Neuron (in vitro differentiated cells): ENCODE results near the gene DNAJB11.
"Not testable (repeated sequence)": the region's sequence is repeated elsewhere in the genome, so short reads cannot be mapped to it uniquely, and the experiment has no call there.

ENCODE experiments used
- H2AFZ ChIP-seq: one replicate; pipeline ENCODE4 v1.6.1; 2013; ENCODE audit warnings: low read depth, mild to moderate bottlenecking, inconsistent platforms, low read length, moderate library complexity
- H3K27me3 ChIP-seq: one replicate; pipeline ENCODE4 v1.6.1; 2013; ENCODE audit warnings: low read length; ENCODE audit not compliant: insufficient read depth
- H3K36me3 ChIP-seq: one replicate; pipeline ENCODE4 v1.6.1; 2013; ENCODE audit warnings: low read length; ENCODE audit not compliant: insufficient read depth
- H3K4me1 ChIP-seq: one replicate; pipeline ENCODE4 v1.6.1; 2013; ENCODE audit warnings: low read length; ENCODE audit not compliant: insufficient read depth
- H3K4me3 ChIP-seq: 2 replicates; pipeline ENCODE4 v1.5.1; 2013; ENCODE audit warnings: mild to moderate bottlenecking, low read length, moderate library complexity
- H3K9me3 ChIP-seq: one replicate; pipeline ENCODE4 v1.6.1; 2013; ENCODE audit warnings: low read length

DNAJB11 gene

DNA sequence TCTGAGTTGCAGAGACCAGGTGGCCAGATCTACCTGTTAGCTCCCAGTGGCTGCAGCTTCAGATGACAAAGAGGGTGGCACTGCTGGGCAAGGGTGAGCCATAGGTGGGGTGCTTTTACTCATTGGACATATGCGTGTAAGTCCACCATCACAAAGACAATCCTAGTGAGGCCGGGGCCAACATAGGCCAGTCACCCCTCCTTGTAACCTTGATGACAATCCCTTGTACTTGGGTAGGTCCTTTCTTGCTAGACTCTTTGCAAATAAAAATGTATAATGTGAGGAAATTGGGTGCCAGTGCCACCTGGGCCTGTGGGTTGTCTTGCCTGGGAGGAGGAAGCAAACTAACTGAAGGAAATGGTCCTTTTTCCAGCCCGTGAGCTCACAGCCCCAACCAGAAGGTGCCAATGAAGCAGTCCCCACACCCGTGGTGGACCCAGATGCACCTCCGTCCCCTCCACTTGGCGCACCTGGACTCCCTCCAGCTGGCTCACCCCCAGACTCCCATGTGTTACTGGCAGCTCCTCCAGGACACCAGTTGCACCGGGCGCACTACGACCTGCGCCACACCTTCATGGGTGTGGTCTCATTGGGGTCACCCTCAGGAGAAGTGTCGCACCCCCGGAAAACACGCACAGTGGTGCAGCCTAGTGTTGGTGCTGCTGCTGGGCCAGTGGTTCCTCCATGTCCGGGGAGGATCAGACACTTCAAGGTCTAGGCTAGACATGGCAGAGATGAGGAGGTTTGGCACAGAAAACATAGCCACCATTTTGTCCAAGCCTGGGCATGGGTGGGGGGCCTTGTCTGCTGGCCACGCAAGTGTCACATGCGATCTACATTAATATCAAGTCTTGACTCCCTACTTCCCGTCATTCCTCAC, 49.9 kb downstream of the DNAJB11 start:
- Histone ChIP-seq H3K4me3 (no peak overlapping the region), H3K9me3 (no peaks in the 10 kb centered on the region), H2AFZ (no peak overlapping the region), H3K36me3 (no peaks in the 10 kb centered on the region), H3K4me1 (no peaks in the 10 kb centered on the region), H3K27me3 (peaks cover 5% of the 10 kb centered on the region)

DNA sequence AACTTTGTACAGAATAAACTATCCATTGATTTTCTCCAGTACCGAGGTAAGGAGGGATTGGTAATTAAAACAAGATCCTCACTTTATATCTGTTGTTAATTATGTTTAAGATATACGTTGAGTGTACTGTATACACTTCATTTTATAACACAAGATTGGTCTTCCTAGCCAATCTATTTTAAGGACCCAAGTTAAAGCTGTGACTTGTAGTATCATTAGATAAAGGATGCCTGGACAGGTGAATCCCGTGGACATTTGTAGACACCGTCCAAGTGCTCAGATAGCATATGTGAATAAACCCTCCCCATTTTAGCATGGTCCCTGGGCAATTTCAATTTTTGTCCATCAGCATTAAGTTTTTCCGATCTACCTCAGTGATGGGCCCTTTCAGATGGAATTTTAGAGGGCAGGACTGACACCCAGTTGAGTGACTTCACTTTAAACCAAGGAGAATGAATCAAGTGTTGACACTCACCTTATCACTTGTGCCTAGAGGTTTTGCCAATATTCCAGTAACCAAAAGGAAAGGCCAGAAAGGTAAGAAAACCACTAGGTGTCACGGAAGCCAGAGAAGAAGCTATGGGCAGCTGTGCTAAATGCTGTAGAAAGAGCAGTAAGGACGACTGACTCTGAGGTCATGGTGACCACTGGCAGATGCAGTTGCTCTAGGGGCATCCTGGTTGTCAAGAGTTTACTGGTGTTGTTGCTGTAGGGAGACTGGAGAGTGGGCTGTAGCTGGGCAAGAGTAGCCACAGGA, 51.6 kb downstream of the DNAJB11 start:
- H3K4me3 ChIP-seq: no peak overlapping the region
- no peak overlapping the region for H2AFZ ChIP-seq
- H3K4me1 ChIP-seq: no peaks in the 10 kb centered on the region
- H3K9me3 ChIP-seq: no peaks in the 10 kb centered on the region
- H3K36me3 ChIP-seq: no peaks in the 10 kb centered on the region
- peaks cover 5% of the 10 kb centered on the region for H3K27me3 ChIP-seq

DNA sequence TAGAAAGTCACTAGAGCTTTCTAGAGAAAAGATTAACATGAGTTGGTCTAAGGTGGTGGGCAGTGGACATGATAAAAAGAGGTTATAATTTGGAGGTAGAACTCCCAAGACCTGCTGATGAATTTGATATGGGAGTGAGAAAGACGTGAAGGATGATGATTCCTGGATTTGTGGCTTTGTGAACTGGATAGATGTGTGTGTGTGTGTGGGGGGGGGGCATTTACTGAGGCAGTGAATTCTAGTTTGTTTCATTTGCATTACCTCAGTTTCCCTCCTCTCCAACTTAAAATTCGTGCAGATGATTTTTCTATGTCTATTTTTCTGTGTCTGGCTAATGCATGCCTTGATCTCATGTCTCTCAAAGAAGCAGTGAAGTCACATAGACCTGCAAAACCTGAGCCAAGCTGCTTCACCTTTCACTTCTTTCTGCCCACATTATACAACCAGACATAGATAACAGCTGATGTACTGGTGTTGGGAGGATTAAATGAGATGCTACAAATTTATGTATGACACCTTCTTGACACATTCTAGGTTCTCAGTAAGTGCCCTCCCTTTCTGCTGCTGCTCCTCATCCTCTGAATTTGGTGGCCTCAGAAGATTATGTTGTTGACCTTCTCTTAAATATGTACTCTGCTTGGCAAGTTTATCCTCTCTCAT, 52.3 kb downstream of the DNAJB11 start:
- no peak overlapping the region for H3K4me3 ChIP-seq
- no peaks in the 10 kb centered on the region for H3K4me1 ChIP-seq
- no peaks in the 10 kb centered on the region for H3K9me3 ChIP-seq
- H2AFZ ChIP-seq: no peak overlapping the region
- no peaks in the 10 kb centered on the region for H3K36me3 ChIP-seq
- H3K27me3 ChIP-seq: no peaks in the 10 kb centered on the region

DNA sequence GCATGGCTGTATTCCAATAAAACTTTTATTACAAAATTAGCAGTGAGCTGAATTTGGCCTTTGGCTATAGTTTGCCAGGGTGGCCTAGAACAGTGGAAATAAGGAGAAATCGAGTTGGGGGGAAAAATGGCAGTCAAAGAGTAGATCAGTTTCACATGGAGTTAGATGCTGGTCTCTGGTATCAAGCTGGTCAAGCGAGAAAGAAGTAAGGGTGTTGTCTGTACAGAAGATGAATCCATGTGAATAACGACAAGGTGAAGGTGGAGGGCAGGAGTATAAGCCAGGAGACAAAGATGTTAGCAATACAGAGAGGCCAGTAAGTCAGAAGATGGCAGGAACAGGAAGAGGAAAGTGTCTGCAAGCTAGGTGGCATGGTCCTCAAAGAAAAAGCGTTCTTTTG, 54.1 kb downstream of the DNAJB11 start:
- H3K4me3 ChIP-seq: no peak overlapping the region
- no peaks in the 10 kb centered on the region for H3K27me3 ChIP-seq
- H3K36me3 ChIP-seq: no peaks in the 10 kb centered on the region
- no peaks in the 10 kb centered on the region for H3K4me1 ChIP-seq
- H2AFZ ChIP-seq: no peak overlapping the region
- no peaks in the 10 kb centered on the region for H3K9me3 ChIP-seq

GRCh38 chr3:186625600-186626042, 55.1 kb downstream of the DNAJB11 start:
- Histone ChIP-seq H3K27me3 (no peaks in the 10 kb centered on the region), H2AFZ (no peak overlapping the region), H3K36me3 (no peaks in the 10 kb centered on the region), H3K9me3 (no peaks in the 10 kb centered on the region), H3K4me1 (no peaks in the 10 kb centered on the region), H3K4me3 (no peak overlapping the region)

GRCh38 chr3:186626254-186626847, 55.8 kb downstream of the DNAJB11 start:
- H3K9me3 ChIP-seq: no peaks in the 10 kb centered on the region
- no peaks in the 10 kb centered on the region for H3K4me1 ChIP-seq

GRCh38 chr3:186627852-186628414, 57.4 kb downstream of the DNAJB11 start:
- Histone ChIP-seq H3K36me3 (no peaks in the 10 kb centered on the region), H3K4me1 (no peaks in the 10 kb centered on the region), H3K9me3 (no peaks in the 10 kb centered on the region), H3K4me3 (no peak overlapping the region), H2AFZ (no peak overlapping the region), H3K27me3 (no peaks in the 10 kb centered on the region)

More at GRCh38 chr3:186626254-186626847, 55.8 kb downstream of the DNAJB11 start:
- Histone ChIP-seq H3K4me3 (no peak overlapping the region), H2AFZ (no peak overlapping the region), H3K27me3 (no peaks in the 10 kb centered on the region), H3K36me3 (no peaks in the 10 kb centered on the region)

GRCh38 chr3:186628756-186629155, 58.2 kb downstream of the DNAJB11 start:
- H3K4me3 ChIP-seq: no peak overlapping the region
- no peak overlapping the region for H2AFZ ChIP-seq
- H3K27me3 ChIP-seq: no peaks in the 10 kb centered on the region
- H3K9me3 ChIP-seq: no peaks in the 10 kb centered on the region
- H3K4me1 ChIP-seq: no peaks in the 10 kb centered on the region
- no peaks in the 10 kb centered on the region for H3K36me3 ChIP-seq

DNA sequence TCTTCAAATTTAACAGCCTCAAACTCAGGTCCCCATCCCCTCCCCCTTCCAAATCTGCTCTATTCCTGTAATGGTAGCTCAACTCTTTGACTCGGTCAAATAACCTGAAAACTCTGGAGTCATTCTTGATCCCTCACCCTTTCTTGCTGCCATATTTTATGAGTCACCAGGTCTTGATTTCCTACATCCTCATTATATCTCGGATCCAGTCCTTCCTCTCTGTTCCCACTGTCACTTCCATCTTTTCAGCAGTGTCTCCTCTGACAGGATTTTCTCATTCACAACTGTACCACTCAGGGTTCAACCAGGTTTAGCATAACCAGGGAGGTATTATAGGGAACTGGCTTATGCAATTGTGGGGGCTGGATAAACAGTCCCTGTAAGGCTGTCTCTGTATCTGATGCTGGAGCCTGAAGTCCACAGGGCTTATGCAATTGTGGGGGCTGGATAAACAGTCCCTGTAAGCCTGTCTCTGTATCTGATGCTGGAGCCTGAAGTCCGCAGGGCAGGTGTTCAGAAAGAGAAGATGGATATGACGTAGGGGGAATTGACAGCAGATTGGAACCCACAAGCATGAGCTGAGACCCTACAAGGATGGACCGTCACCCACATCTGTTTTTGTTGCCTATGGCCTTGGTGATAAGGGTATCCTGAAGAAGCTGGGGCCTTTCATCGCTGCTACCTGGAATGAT, 60.6 kb downstream of the DNAJB11 start:
- Histone ChIP-seq H3K4me3 (no peak overlapping the region), H3K9me3 (no peaks in the 10 kb centered on the region), H2AFZ (no peak overlapping the region), H3K36me3 (no peaks in the 10 kb centered on the region), H3K4me1 (no peaks in the 10 kb centered on the region), H3K27me3 (no peaks in the 10 kb centered on the region)

- no peaks in the 10 kb centered on the region for H3K4me1 ChIP-seq
- H3K4me3 ChIP-seq: no peak overlapping the region
- no peak overlapping the region for H2AFZ ChIP-seq
- no peaks in the 10 kb centered on the region for H3K36me3 ChIP-seq
- H3K9me3 ChIP-seq: no peaks in the 10 kb centered on the region
- H3K27me3 ChIP-seq: peaks cover 3% of the 10 kb centered on the region
Measured at GRCh38 chr3:186633481-186633880, 63.0 kb downstream of the DNAJB11 start.

GRCh38 chr3:186634207-186634606, 63.7 kb downstream of the DNAJB11 start:
- H2AFZ ChIP-seq, H3K4me3 ChIP-seq, H3K4me1 ChIP-seq, H3K27me3 ChIP-seq, H3K9me3 ChIP-seq, H3K36me3 ChIP-seq: not testable (repeated sequence)
